ENCODE data around the gene GLIS2. TPM values are rescaled to one million over a fixed set of nuclear protein-coding genes. Genes with fewer than 3 reads are reported as not detected.

Gene GLIS2
- total RNA-seq, 1 donor from 2014 or later = 62.8 TPM

- peak; percentile 79 for TF ChIP-seq CTCF (IDR thresholded peaks at IDR 0.05)
- Mint-ChIP-seq H3K4me1 (ENCODE audit: low read depth) (peaks cover 55% of the 10 kb centered on the region), H3K9me3 (ENCODE audit: low read depth) (no peaks in the 10 kb centered on the region), H3K36me3 (ENCODE audit: low read depth) (no peaks in the 10 kb centered on the region), H3K27ac (ENCODE audit: unreplicated experiment) (peak overlapping the region; percentile 76), H3K27me3 (ENCODE audit: low read depth) (no peaks in the 10 kb centered on the region), H3K4me3 (ENCODE audit: unreplicated experiment) (peak overlapping the region; percentile 38)
- no peak for DNase-seq (ENCODE audit: low spot score)
These were observed 12.3 kb downstream of the GLIS2 start for GRCh38 chr16:4328046-4328781.

DNA sequence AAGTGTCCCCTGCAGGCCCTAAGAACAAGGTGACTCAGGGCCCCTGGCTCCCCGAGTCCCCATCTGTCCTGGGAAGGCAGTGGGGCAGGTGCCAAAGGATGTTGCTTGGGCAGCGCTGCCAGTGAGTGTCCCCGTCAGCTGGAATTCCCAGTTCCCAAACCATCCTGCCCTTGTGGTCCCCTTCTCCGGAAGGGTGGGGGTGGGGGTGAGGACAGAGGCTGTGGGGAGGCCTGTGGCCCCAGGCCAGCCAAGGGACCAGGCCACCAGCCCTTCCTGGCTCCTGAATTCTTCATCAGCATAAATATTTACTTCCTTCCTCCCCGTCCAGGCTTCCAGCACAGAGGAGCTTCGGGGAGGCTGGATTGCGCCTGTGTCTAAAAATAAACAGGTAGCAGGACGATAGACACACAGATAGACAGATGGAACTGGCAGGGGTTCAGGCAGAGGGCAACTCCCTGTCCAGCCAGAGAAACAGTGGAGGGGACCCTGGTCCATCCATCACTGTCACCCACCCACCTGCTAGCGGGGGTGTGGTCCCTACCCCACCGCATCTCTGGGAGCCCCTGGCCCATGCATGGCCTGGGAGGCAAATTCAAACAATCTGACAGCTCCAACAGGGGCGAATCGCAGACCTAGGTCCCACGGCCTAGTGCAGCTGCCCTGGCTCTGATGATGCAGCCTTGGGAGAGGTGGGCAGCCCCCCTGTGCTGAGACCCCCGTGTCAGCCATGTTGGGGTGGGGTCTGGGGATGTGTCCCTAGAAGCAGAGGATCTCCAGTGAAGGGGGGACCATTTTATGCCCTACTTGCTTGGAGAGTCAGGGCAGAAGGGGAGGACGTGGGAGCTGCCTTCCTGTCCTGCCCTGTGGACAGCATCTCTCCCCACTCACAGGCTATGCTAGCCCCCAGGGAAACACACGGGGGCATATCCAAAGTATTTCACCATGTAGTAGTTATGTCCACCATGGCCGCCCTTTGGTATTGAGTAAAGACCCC is 13.2 kb downstream of the GLIS2 start:
- Mint-ChIP-seq H3K27ac (ENCODE audit: unreplicated experiment) (peak overlapping the region; percentile 76), H3K4me3 (ENCODE audit: unreplicated experiment) (peak overlapping the region; percentile 38), H3K27me3 (ENCODE audit: low read depth) (no peaks in the 10 kb centered on the region), H3K4me1 (ENCODE audit: low read depth) (peaks cover 46% of the 10 kb centered on the region), H3K36me3 (ENCODE audit: low read depth) (peaks cover 1% of the 10 kb centered on the region), H3K9me3 (ENCODE audit: low read depth) (no peaks in the 10 kb centered on the region)
- TF ChIP-seq CTCF (IDR thresholded peaks at IDR 0.05) = no peak
- no peak for DNase-seq (ENCODE audit: low spot score)

DNA sequence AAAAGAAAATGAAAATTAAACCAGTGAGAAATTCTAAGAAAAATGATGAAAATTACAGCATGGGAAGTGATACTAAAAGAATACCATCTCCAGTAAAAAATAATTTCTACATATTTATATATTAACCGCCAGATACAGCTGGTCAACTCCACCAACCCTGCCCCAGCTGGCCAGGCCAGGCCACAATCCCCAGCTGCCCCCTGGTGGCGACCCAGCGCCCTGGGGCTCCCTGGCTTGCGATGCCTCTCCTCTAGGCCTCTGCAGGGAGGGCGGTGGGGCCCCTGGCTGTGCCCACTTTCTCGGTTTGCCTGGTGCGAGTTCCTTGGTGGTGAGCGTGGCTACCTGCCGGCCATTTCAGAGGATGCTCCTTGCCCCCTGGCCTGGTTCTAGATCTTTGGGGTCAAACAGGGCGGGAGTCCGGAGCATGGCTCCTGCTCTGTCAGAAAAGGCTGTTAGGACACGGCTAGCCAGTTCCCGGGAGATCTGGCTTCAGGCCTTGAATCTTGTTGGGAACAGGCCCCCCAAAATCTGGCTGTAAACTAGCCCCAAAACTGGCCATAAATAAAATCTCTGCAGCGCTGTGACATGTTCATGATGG is 14.5 kb downstream of the GLIS2 start:
- no peak overlapping the region for H3K4me3 Mint-ChIP-seq (ENCODE audit: unreplicated experiment)
- peaks cover 6% of the 10 kb centered on the region for H3K36me3 Mint-ChIP-seq (ENCODE audit: low read depth)
- H3K27me3 Mint-ChIP-seq (ENCODE audit: low read depth) = no peaks in the 10 kb centered on the region
- H3K4me1 Mint-ChIP-seq (ENCODE audit: low read depth) = peaks cover 38% of the 10 kb centered on the region
- TF ChIP-seq CTCF (IDR thresholded peaks at IDR 0.05) = peak; percentile 96
- H3K9me3 Mint-ChIP-seq (ENCODE audit: low read depth) = no peaks in the 10 kb centered on the region
- no peak overlapping the region for H3K27ac Mint-ChIP-seq (ENCODE audit: unreplicated experiment)
- DNase-seq (ENCODE audit: low spot score) = no peak

DNA sequence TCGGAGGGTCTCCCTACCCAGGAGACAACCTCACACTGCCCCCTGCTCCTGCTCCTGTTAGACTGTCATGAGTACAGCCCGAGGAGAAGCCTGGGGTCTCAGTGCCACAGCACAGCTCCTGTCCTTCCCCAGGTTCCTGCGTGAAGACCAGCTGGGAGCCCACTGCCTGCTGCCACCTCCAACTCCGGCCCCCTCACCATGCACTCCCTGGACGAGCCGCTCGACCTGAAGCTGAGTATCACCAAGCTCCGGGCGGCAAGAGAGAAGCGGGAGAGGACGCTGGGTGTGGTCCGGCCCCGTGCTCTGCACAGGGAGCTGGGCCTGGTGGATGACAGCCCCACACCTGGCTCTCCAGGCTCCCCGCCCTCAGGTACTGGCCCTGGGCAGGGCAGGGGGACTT is 16.2 kb downstream of the GLIS2 start:
- Mint-ChIP-seq H3K36me3 (ENCODE audit: low read depth) (peaks cover 10% of the 10 kb centered on the region), H3K27me3 (ENCODE audit: low read depth) (no peaks in the 10 kb centered on the region), H3K27ac (ENCODE audit: unreplicated experiment) (no peak overlapping the region), H3K4me1 (ENCODE audit: low read depth) (peaks cover 24% of the 10 kb centered on the region), H3K4me3 (ENCODE audit: unreplicated experiment) (no peak overlapping the region), H3K9me3 (ENCODE audit: low read depth) (no peaks in the 10 kb centered on the region)
- no peak for DNase-seq (ENCODE audit: low spot score)
- no peak for TF ChIP-seq CTCF (IDR thresholded peaks at IDR 0.05)
